ENCODE results near the gene TCF12. TPM values are rescaled to one million over a fixed set of nuclear protein-coding genes. Genes with fewer than 3 reads are reported as not detected.

TCF12 gene
- 38.3 TPM for total RNA-seq (2013)
- 10 to 100 TPM; 15.8 to 52.5 (median 27.6) TPM for polyA plus RNA-seq
- 98.4 and 110 TPM in 2 replicates for polyA minus RNA-seq
- total RNA-seq: 73.9 to 153 (median 85.9) reads per million in 11 experiments

- H3K9me3 ChIP-seq (replicated peaks in 1 of 2; ENCODE audit: control insufficient read depth in 1 of 2, insufficient read depth in 1 of 2, low read length in 2 of 2): no peaks in the 10 kb centered on the region
- peak within 1 kb of the TSS; percentile 99 for H3K9ac ChIP-seq (ENCODE audit: insufficient read depth, low read length, poor library complexity, severe bottlenecking)
- peaks cover 34% of the 10 kb centered on the region for H3K4me1 Mint-ChIP-seq
- peaks cover 2% of the 10 kb centered on the region for H4K20me1 ChIP-seq (ENCODE audit: insufficient read depth, low read length)
- peaks cover 0 to 2% (median 0%) of the 10 kb centered on the region in 7 donors for H3K9me3 Mint-ChIP-seq
- TF ChIP-seq CTCF (IDR thresholded peaks at IDR 0.05): peak; percentile 35
- H3K4me2 ChIP-seq (replicated peaks; ENCODE audit: extremely low read depth, low read length, poor library complexity, severe bottlenecking): peak within 1 kb of the TSS; percentile 83
- no peaks in the 10 kb centered on the region for H3K27me3 Mint-ChIP-seq (ENCODE audit: low read depth in 3 of 3)
- intact Hi-C loops (cut with micrococcal nuclease): loop anchor here (1.0 to 5.0 kb wide), 3 partner anchors 31 to 41 kb away; no protein-coding TSS in a partner anchor
- H3K36me3 ChIP-seq (replicated peaks in 1 of 2; ENCODE audit: control insufficient read depth in 1 of 2, insufficient read depth in 2 of 2, low read length in 2 of 2): peaks cover 3 to 12% of the 10 kb centered on the region in 2 donors
- peak; percentile 81 to 92 (median 89) for DNase-seq
- H3K27ac Mint-ChIP-seq: peak within 1 kb of the TSS; percentile 78 to 93 (median 89)
- peak within 1 kb of the TSS; percentile 99 for H2AFZ ChIP-seq (ENCODE audit: insufficient read depth, low read depth, low read length, poor library complexity, severe bottlenecking)
- H3K79me2 ChIP-seq (ENCODE audit: insufficient read depth, low read length): peaks cover 48% of the 10 kb centered on the region
- H3K4me3 Mint-ChIP-seq: peak within 1 kb of the TSS; percentile 92 to 97
- no peaks in the 10 kb centered on the region for H3K27me3 ChIP-seq (ENCODE audit: control insufficient read depth in 2 of 2, insufficient read depth in 2 of 2, low read length in 2 of 2)
- H3K4me3 ChIP-seq (replicated peaks in 1 of 3; ENCODE audit: low read depth in 2 of 3, low read length in 3 of 3): peak within 1 kb of the TSS; percentile 70 to 96 (median 93)
- under 1% methylated on average over 80 of the region's 97 CpGs for WGBS (ENCODE audit: insufficient coverage)
- H3K27ac ChIP-seq (ENCODE audit: low read depth in 1 of 2, low read length in 2 of 2): peak within 1 kb of the TSS; percentile 95 to 97
- peaks cover 6 to 12% of the 10 kb centered on the region in 2 donors for H3K36me3 Mint-ChIP-seq
- H3K4me1 ChIP-seq (ENCODE audit: control insufficient read depth in 1 of 2, insufficient read depth in 2 of 2, low read length in 2 of 2): peaks cover 17 to 29% of the 10 kb centered on the region in 2 donors
Measured at GRCh38 chr15:56918046-56918938, at the start of gene TCF12. Gene TCF12 (plus strand): TSS chr15:56918644. CDS start chr15:56919914, 1,270 bp downstream.

GRCh38 chr15:56869573-56869972 lies 48.9 kb upstream of the TCF12 start:
- peak; percentile 38 for TF ChIP-seq CTCF (IDR thresholded peaks at IDR 0.05)
- no CpG with 5 or more reads among the region's 3 CpGs for WGBS (ENCODE audit: insufficient coverage)
- no peak overlapping the region for H3K4me3 ChIP-seq (replicated peaks in 1 of 3; ENCODE audit: low read depth in 2 of 3, low read length in 3 of 3)
- no peaks in the 10 kb centered on the region for H3K27me3 ChIP-seq (ENCODE audit: control insufficient read depth in 2 of 2, insufficient read depth in 2 of 2, low read length in 2 of 2)
- H3K9me3 Mint-ChIP-seq: no peaks in the 10 kb centered on the region
- H3K9me3 ChIP-seq (replicated peaks in 1 of 2; ENCODE audit: control insufficient read depth in 1 of 2, insufficient read depth in 1 of 2, low read length in 2 of 2): no peaks in the 10 kb centered on the region
- no peaks in the 10 kb centered on the region for H3K36me3 Mint-ChIP-seq
- H3K27ac Mint-ChIP-seq: no peak overlapping the region
- peaks cover 4% of the 10 kb centered on the region for H3K4me1 Mint-ChIP-seq
- no peak overlapping the region for H3K9ac ChIP-seq (ENCODE audit: insufficient read depth, low read length, poor library complexity, severe bottlenecking)
- H3K36me3 ChIP-seq (replicated peaks in 1 of 2; ENCODE audit: control insufficient read depth in 1 of 2, insufficient read depth in 2 of 2, low read length in 2 of 2): no peaks in the 10 kb centered on the region
- intact Hi-C loops (cut with micrococcal nuclease): no loop called here
- peak in 1 of 3 donors; percentile 19 for DNase-seq
- H3K4me2 ChIP-seq (replicated peaks; ENCODE audit: extremely low read depth, low read length, poor library complexity, severe bottlenecking): no peak overlapping the region
- H4K20me1 ChIP-seq (ENCODE audit: insufficient read depth, low read length): no peaks in the 10 kb centered on the region
- H3K79me2 ChIP-seq (ENCODE audit: insufficient read depth, low read length): no peaks in the 10 kb centered on the region
- H3K27ac ChIP-seq (ENCODE audit: low read depth in 1 of 2, low read length in 2 of 2): no peak overlapping the region
- H3K4me1 ChIP-seq (ENCODE audit: control insufficient read depth in 1 of 2, insufficient read depth in 2 of 2, low read length in 2 of 2): peaks cover 0 to 4% of the 10 kb centered on the region in 2 donors
- H2AFZ ChIP-seq (ENCODE audit: insufficient read depth, low read depth, low read length, poor library complexity, severe bottlenecking): no peak overlapping the region
- H3K4me3 Mint-ChIP-seq: no peak overlapping the region
- peaks cover 0 to 2% (median 0%) of the 10 kb centered on the region in 3 donors for H3K27me3 Mint-ChIP-seq (ENCODE audit: low read depth in 3 of 3)

Data from CD14-positive monocyte (primary cell).